PC-3 (cell line): Measurements from ENCODE around the gene IRAG1. TPM values are rescaled to one million over a fixed set of nuclear protein-coding genes. Genes with fewer than 3 reads are reported as not detected.
A peak's percentile ranks its signal among the peaks of the same experiment; 100 is the strongest.

Experiments
- ATAC-seq: fragments of 200-7000 bp; cut with Tn5 transposase; 2 replicates; pipeline ENCODE4 v1.9.1; 2020; ENCODE audit warnings: mild to moderate bottlenecking, moderate library complexity
- BruUV-seq: library from RNA; stranded (reverse); fragments of 400-500 nt; replicated peaks from 2 replicates; lab custom pipeline; 2021; lab: Mats Ljungman, UMichigan
- CTCF ChIA-PET: fragments of 300-600 bp; sonication (Branson Sonifier 250); formaldehyde crosslinking; loops from one replicate; lab custom pipeline; 2022; ENCODE audit warnings: antibody characterized with exemption; lab: Charles Lee
- POLR2A ChIA-PET: fragments of 300-600 bp; sonication (Branson Sonifier 250); formaldehyde crosslinking; loops from one replicate; lab custom pipeline; 2022; ENCODE audit warnings: antibody characterized with exemption; ENCODE audit not compliant: unreplicated experiment; lab: Charles Lee
- DNase-seq: peaks from one replicate; pipeline ENCODE4 v3.0.0-alpha.2; 2015
- H2AFZ ChIP-seq: fragments of 300-600 bp; sonication (generic); 2 replicates; pipeline ENCODE4 v1.6.0; 2016; ENCODE audit warnings: antibody characterized with exemption, low read length
- H3F3A ChIP-seq: fragments of 300-600 bp; sonication (generic); one replicate; pipeline ENCODE4 v1.6.0; 2017; ENCODE audit warnings: antibody characterized with exemption, low read length, control low read depth, mild to moderate bottlenecking; ENCODE audit not compliant: unreplicated experiment
- H3K27ac ChIP-seq: fragments of 300-600 bp; sonication (generic); 2 replicates; pipeline ENCODE4 v1.5.1; 2016; ENCODE audit warnings: mild to moderate bottlenecking, low read length
- H3K27me3 ChIP-seq: fragments of 300-600 bp; sonication (generic); 2 replicates; pipeline ENCODE4 v1.6.1; 2016; ENCODE audit warnings: low read length, mixed read lengths
- H3K36me3 ChIP-seq: fragments of 300-600 bp; sonication (generic); 2 replicates; pipeline ENCODE4 v1.6.1; 2016; ENCODE audit warnings: low read depth, mixed run types, low read length, mixed read lengths
- H3K4me1 ChIP-seq: fragments of 300-600 bp; sonication (generic); 2 replicates; pipeline ENCODE4 v1.5.1; 2016; ENCODE audit warnings: low read length; ENCODE audit not compliant: insufficient read depth
- H3K4me2 ChIP-seq: fragments of 300-600 bp; sonication (generic); 2 replicates; pipeline ENCODE4 v1.6.0; 2016; ENCODE audit warnings: low read length
- H3K4me3 ChIP-seq: fragments of 300-600 bp; sonication (generic); 2 replicates; pipeline ENCODE4 v1.5.1; 2016; ENCODE audit warnings: mild to moderate bottlenecking, low read length, mixed read lengths
- H3K79me2 ChIP-seq: fragments of 300-600 bp; sonication (generic); 2 replicates; pipeline ENCODE4 v1.6.1; 2017; ENCODE audit warnings: low read length, mixed read lengths
- H3K9ac ChIP-seq: fragments of 300-600 bp; sonication (generic); 2 replicates; pipeline ENCODE4 v1.6.0; 2016; ENCODE audit warnings: mild to moderate bottlenecking, low read length
- H3K9me2 ChIP-seq: fragments of 300-600 bp; sonication (generic); replicated peaks from 2 replicates; pipeline ENCODE4 v1.6.1; 2016; ENCODE audit warnings: mixed run types, low read length, mixed read lengths
- H3K9me3 ChIP-seq: fragments of 300-600 bp; sonication (generic); 2 replicates; pipeline ENCODE4 v1.6.1; 2016; ENCODE audit warnings: low read length, mixed read lengths
- H4K20me1 ChIP-seq: fragments of 300-600 bp; sonication (generic); 2 replicates; pipeline ENCODE4 v1.6.1; 2016; ENCODE audit warnings: low read length, mixed read lengths
- CTCF ChIP-seq: fragments of 300-600 bp; sonication (generic); conservative IDR thresholded peaks from 2 replicates; pipeline ENCODE4 v1.5.1; 2017; ENCODE audit warnings: antibody characterized with exemption, low read depth, mild to moderate bottlenecking, low read length
- EZH2 ChIP-seq: fragments of 300-600 bp; sonication (generic); IDR thresholded peaks from one replicate; pipeline ENCODE4 v1.6.1; 2017; ENCODE audit warnings: antibody characterized with exemption, mild to moderate bottlenecking, low read length; ENCODE audit not compliant: unreplicated experiment
- EZH2phosphoT487 ChIP-seq: fragments of 300-600 bp; sonication (generic); IDR thresholded peaks from 2 replicates; pipeline ENCODE4 v1.6.1; 2018; ENCODE audit warnings: mild to moderate bottlenecking, antibody characterized with exemption, low read length, borderline replicate concordance
- intact Hi-C: fragments of 100-400 bp; cut with micrococcal nuclease; formaldehyde crosslinking; loops from 2 replicates; pipeline ENCODE4 v1.9.0; 2023
- total RNA-seq: library from RNA; depleted of rRNA; stranded (reverse); fragments of >200 nt; gene quantifications from 2 replicates; pipeline ENCODE4 v1.2.3, GENCODE V29; 2014

IRAG1 gene
- total RNA-seq, 1 experiment from 2014 or later, result not detected

DNA sequence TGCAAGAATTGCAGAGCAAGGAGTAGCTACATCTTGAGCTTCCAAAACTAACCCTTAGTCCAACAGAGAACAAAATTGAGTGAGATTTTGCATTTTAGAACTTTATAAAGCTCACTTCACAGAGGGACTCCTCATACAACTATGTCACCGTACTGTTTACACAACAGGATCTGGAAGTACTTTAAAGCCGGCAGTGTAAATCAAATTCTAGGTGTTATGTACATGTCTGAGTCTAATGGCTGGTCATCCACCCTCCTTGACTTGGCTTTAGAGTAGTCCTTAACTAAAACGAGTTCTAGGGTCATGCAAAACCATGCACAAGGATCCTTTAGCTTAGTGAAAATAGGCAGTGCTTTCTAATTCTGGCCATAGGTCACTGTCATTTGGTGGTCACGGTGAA is 23.5 kb downstream of the IRAG1 start:
- ATAC-seq (no peak), DNase-seq (no peak)
- Histone ChIP-seq H3K27ac (no peak overlapping the region), H3K36me3 (no peaks in the 10 kb centered on the region), H3K9me3 (no peaks in the 10 kb centered on the region), H3K4me3 (no peak overlapping the region), H3K4me2 (no peak overlapping the region), H4K20me1 (no peaks in the 10 kb centered on the region), H3K27me3 (no peaks in the 10 kb centered on the region), H3K79me2 (no peaks in the 10 kb centered on the region), H3K9me2 (no peaks in the 10 kb centered on the region), H2AFZ (no peak overlapping the region), H3K4me1 (peaks cover 25% of the 10 kb centered on the region), H3F3A (no peaks in the 10 kb centered on the region), H3K9ac (no peak overlapping the region)
- TF ChIP-seq EZH2phosphoT487 (no peak), EZH2 (no peak), CTCF (no peak)
- intact Hi-C loops, result no loop called here
- POLR2A ChIA-PET, result interaction anchor here (0.5 kb wide), 1 partner anchor 12 kb away, joined by 3 read pairs; no protein-coding TSS in a partner anchor
- CTCF ChIA-PET, result no interaction called here
- no TSS peak for BruUV-seq

- CTCF ChIA-PET, result no interaction called here
- no peak overlapping the region for H3K9ac ChIP-seq
- TF ChIP-seq EZH2phosphoT487 (no peak), EZH2 (no peak), CTCF (no peak)
- H3K4me3 ChIP-seq, result no peak overlapping the region
- peaks cover 25% of the 10 kb centered on the region for H3K4me1 ChIP-seq
- H3K79me2 ChIP-seq, result no peaks in the 10 kb centered on the region
- no TSS peak for BruUV-seq
- peak; percentile 40 for DNase-seq
- no peak for ATAC-seq
- no peak overlapping the region for H3K4me2 ChIP-seq
- H3F3A ChIP-seq, result no peaks in the 10 kb centered on the region
- no peaks in the 10 kb centered on the region for H3K9me2 ChIP-seq
- no peaks in the 10 kb centered on the region for H3K27me3 ChIP-seq
- H3K27ac ChIP-seq, result no peak overlapping the region
- no peak overlapping the region for H2AFZ ChIP-seq
- H4K20me1 ChIP-seq, result no peaks in the 10 kb centered on the region
- intact Hi-C loops, result no loop called here
- no peaks in the 10 kb centered on the region for H3K36me3 ChIP-seq
- POLR2A ChIA-PET, result interaction anchor here (0.5 to 0.6 kb wide), 2 partner anchors 12 to 13 kb away, joined by 3 to 4 read pairs; no protein-coding TSS in a partner anchor
- no peaks in the 10 kb centered on the region for H3K9me3 ChIP-seq
These were observed 24.1 kb downstream of the IRAG1 start for GRCh38 chr11:10669258-10670033.

DNA sequence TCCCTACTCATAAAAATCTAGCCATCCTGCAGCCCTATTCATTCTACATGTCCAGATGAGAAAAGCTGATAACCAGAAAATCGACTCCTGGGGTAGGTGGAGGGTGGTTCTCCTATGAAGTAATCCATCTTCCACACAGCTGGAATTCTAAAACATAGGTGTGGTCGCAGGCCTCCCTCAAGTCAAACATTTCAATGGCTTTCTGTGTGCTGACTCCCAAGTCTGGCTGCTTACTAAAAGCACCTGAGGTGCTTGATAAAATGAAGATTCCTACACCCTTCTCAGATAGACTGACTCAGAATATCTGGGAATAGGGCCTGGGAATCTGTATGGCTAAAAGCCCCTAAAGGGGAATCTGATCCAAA is 26.1 kb downstream of the IRAG1 start:
- Histone ChIP-seq H3K36me3 (no peaks in the 10 kb centered on the region), H3K9me3 (no peaks in the 10 kb centered on the region), H3K27ac (no peak overlapping the region), H3F3A (no peaks in the 10 kb centered on the region), H3K9ac (no peak overlapping the region), H3K27me3 (no peaks in the 10 kb centered on the region), H3K9me2 (no peaks in the 10 kb centered on the region), H3K4me1 (peaks cover 18% of the 10 kb centered on the region), H3K4me2 (no peak overlapping the region), H3K79me2 (no peaks in the 10 kb centered on the region), H2AFZ (no peak overlapping the region), H3K4me3 (no peak overlapping the region), H4K20me1 (no peaks in the 10 kb centered on the region)
- CTCF ChIA-PET, result no interaction called here
- intact Hi-C loops, result no loop called here
- POLR2A ChIA-PET, result no interaction called here
- BruUV-seq, result no TSS peak
- DNase-seq (peak; percentile 15), ATAC-seq (no peak)
- TF ChIP-seq EZH2phosphoT487 (no peak), EZH2 (no peak), CTCF (no peak)
